ENCODE measurements around the gene LARP6.
"Not testable (repeated sequence)": the region's sequence is repeated elsewhere in the genome, so short reads cannot be mapped to it uniquely, and the experiment has no call there.

DNA sequence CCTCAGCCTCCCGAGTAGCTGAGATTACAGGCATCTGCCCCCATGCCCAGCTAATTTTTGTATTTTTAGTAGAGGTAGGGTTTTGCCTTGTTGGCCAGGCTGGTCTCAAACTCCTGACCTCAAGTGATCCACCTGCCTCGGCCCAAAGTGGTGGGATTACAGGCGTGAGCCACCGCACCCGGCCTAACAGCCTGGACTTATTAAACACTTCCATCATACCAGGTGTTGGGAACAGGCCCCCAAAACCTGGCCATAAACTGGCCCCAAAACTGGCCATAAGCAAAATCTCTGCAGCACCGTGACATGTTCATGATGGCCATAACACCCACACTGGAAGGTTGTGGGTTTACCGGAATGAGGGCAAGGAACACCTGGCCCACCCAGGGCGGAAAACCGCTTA is 49.6 kb downstream of the LARP6 start:
- TF ChIP-seq CTCF, POLR2A (IDR thresholded peaks at IDR 0.05): not testable (repeated sequence)

Data from adrenal gland (tissue), 5 donors.